K562 (cell line): ENCODE measurements around the gene MON2. TPM values are rescaled to one million over a fixed set of nuclear protein-coding genes. Genes with fewer than 3 reads are reported as not detected.

Source experiments
- ATAC-seq: fragments of 200-7000 bp; cut with Tn5 transposase; 3 replicates; pipeline ENCODE4 v1.9.1; 2020; ENCODE audit warnings: moderate library complexity
- BruUV-seq: library from RNA; stranded (reverse); fragments of 400-500 nt; replicated peaks from 2 replicates; lab custom pipeline; 2021; lab: Mats Ljungman, UMichigan
- CTCF ChIA-PET: fragments of 300-600 bp; formaldehyde crosslinking; extraction: SDS; loops from one replicate; lab custom pipeline; 2021; ENCODE audit warnings: low intra/inter-chr PET ratio; lab: Yijun Ruan, JAX
- POLR2A ChIA-PET: fragments of 300-600, 350-650 bp; sonication (Branson Sonifier 250); formaldehyde crosslinking; extraction: SDS; loops from one replicate; lab custom pipeline; 2021; ENCODE audit warnings: antibody characterized with exemption, inconsistent platforms; lab: Yijun Ruan, JAX
- DNase-seq, 4 experiments: peaks; one replicate each; pipeline versions ENCODE4 v3.0.0 to v3.0.0-alpha.2; 2011 to 2018; ENCODE audit warnings: low spot score in 3 of 4, mixed read lengths in 3 of 4; ENCODE audit errors: extremely low read depth in 1 of 4
- FAIRE-seq: peaks from 2 replicates; lab custom pipeline; 2011; peaks lifted over from hg19 to GRCh38; lab: Jason Lieb, UNC
- H2AFZ ChIP-seq: 2 replicates; pipeline ENCODE4 v1.6.0; 2011; ENCODE audit warnings: low read depth, low read length, control low read depth, inconsistent platforms
- H3K27ac ChIP-seq: fragments of 200-600 bp; 3 replicates; pipeline ENCODE4 v1.8.0; 2011; ENCODE audit warnings: low read depth, mild to moderate bottlenecking, control low read depth, inconsistent platforms, low read length, moderate library complexity, mixed read lengths; ENCODE audit errors: extremely low read depth
- H3K27me3 ChIP-seq, 2 experiments: fragments of 300-600 bp in 1 of 2; 2 replicates in 1 of 2; 3 replicates in 1 of 2; pipeline versions ENCODE4 v1.6.0 to v1.8.0; 2011; ENCODE audit warnings: inconsistent platforms in 2 of 2, low read length in 2 of 2, mild to moderate bottlenecking in 1 of 2, mixed read lengths in 1 of 2, moderate library complexity in 1 of 2; ENCODE audit not compliant: control insufficient read depth in 2 of 2, insufficient read depth in 2 of 2
- H3K36me3 ChIP-seq: fragments of 300-600 bp; 3 replicates; pipeline ENCODE4 v1.8.0; 2011; ENCODE audit warnings: mild to moderate bottlenecking, low read length, inconsistent platforms; ENCODE audit not compliant: control insufficient read depth, insufficient read depth
- H3K4me1 ChIP-seq, 2 experiments: fragments of 200-600 bp in 1 of 2; replicated peaks in 1 of 2; 2 replicates in 1 of 2; 3 replicates in 1 of 2; pipeline versions ENCODE4 v1.5.1 to v1.8.0; 2011; ENCODE audit warnings: inconsistent platforms in 2 of 2, low read length in 2 of 2, mild to moderate bottlenecking in 1 of 2, mixed read lengths in 1 of 2, moderate library complexity in 1 of 2; ENCODE audit not compliant: control insufficient read depth in 2 of 2, insufficient read depth in 2 of 2
- H3K4me2 ChIP-seq: 2 replicates; pipeline ENCODE4 v1.6.1; 2011; ENCODE audit warnings: low read length, control low read depth, inconsistent platforms, mixed read lengths; ENCODE audit not compliant: insufficient read depth
- H3K4me3 ChIP-seq: fragments of 200-600 bp; sonication (generic), shearing (Covaris generic); 2 replicates; pipeline ENCODE4 v1.5.1; 2016; ENCODE audit warnings: control low read depth, inconsistent platforms
- H3K79me2 ChIP-seq: fragments of 200-600 bp; 3 replicates; pipeline ENCODE4 v1.8.0; 2011; ENCODE audit warnings: low read length, inconsistent platforms; ENCODE audit not compliant: control insufficient read depth, insufficient read depth
- H3K9ac ChIP-seq, 2 experiments: 2 replicates each; pipeline versions ENCODE4 v1.6.0 to v1.6.1; 2011; ENCODE audit warnings: low read depth in 2 of 2, low read length in 2 of 2, control low read depth in 1 of 2, inconsistent platforms in 1 of 2, mild to moderate bottlenecking in 1 of 2, mixed read lengths in 1 of 2; ENCODE audit not compliant: insufficient read depth in 1 of 2
- H3K9me1 ChIP-seq: one replicate; pipeline ENCODE4 v1.6.0; 2011; ENCODE audit warnings: inconsistent platforms, mild to moderate bottlenecking, low read length, moderate library complexity; ENCODE audit not compliant: control insufficient read depth, insufficient read depth
- H3K9me3 ChIP-seq: replicated peaks from 2 replicates; pipeline ENCODE4 v1.5.1; 2011; ENCODE audit warnings: low read depth, low read length, inconsistent platforms; ENCODE audit not compliant: control insufficient read depth, insufficient read depth
- H4K20me1 ChIP-seq: replicated peaks from 2 replicates; pipeline ENCODE4 v1.6.1; 2011; ENCODE audit warnings: low read length, inconsistent platforms, mixed read lengths; ENCODE audit not compliant: control insufficient read depth, insufficient read depth
- CBX5 ChIP-seq: IDR thresholded peaks from 2 replicates; pipeline ENCODE4 v1.6.1; 2014; ENCODE audit warnings: low read depth, borderline replicate concordance
- EHMT2 ChIP-seq: fragments of 450-650 bp; IDR thresholded peaks from 2 replicates; pipeline ENCODE4 v1.6.1; 2018; ENCODE audit warnings: antibody characterized with exemption
- ELF4 ChIP-seq: fragments of 450-650 bp; formaldehyde crosslinking; IDR thresholded peaks from 2 replicates; pipeline ENCODE4 v1.4.0; 2022; ENCODE audit warnings: missing genetic modification characterization
- FOXJ3 ChIP-seq: sonication (generic); formaldehyde crosslinking; IDR thresholded peaks from 2 replicates; pipeline ENCODE4 v1.4.0; 2020; ENCODE audit warnings: mild to moderate bottlenecking, missing genetic modification reagents
- HIVEP1 ChIP-seq: fragments of 250-450 bp; sonication (Bioruptor Pico); IDR thresholded peaks from 2 replicates; pipeline ENCODE4 v1.4.0; 2020; ENCODE audit warnings: mild to moderate bottlenecking
- KDM4B ChIP-seq, 2 experiments: fragments of 450-650 bp in 1 of 2; sonication (generic) in 1 of 2; IDR thresholded peaks; 2 replicates each; pipeline ENCODE4 v1.6.1; 2016 to 2017; ENCODE audit warnings: borderline replicate concordance in 2 of 2, antibody characterized with exemption in 1 of 2, low read depth in 1 of 2, mild to moderate bottlenecking in 1 of 2
- NBN ChIP-seq: fragments of 450-650 bp; IDR thresholded peaks from 2 replicates; pipeline ENCODE4 v1.6.1; 2016; ENCODE audit warnings: low read depth, mild to moderate bottlenecking
- XRCC5 ChIP-seq: fragments of 200-400 bp; formaldehyde crosslinking; IDR thresholded peaks from 2 replicates; pipeline ENCODE4 v1.6.1; 2017; ENCODE audit warnings: low read depth, mild to moderate bottlenecking, low read length
- ZFP30 ChIP-seq: fragments of 250-450 bp; sonication (Bioruptor Pico); IDR thresholded peaks from 2 replicates; pipeline ENCODE4 v1.8.0; 2022; ENCODE audit warnings: moderate library complexity, mild to moderate bottlenecking, inconsistent platforms, borderline replicate concordance
- ZNF24 ChIP-seq: fragments of 450-650 bp; IDR thresholded peaks from 2 replicates; pipeline ENCODE4 v1.6.1; 2016
- ZNF445 ChIP-seq: fragments of 250-450 bp; sonication (Bioruptor Pico); IDR thresholded peaks from 2 replicates; pipeline ENCODE4 v1.4.0; 2020; ENCODE audit warnings: low read depth, mild to moderate bottlenecking, moderate library complexity
- ZNF778 ChIP-seq: fragments of 450-650 bp; formaldehyde crosslinking; IDR thresholded peaks from 2 replicates; pipeline ENCODE4 v1.4.0; 2020; ENCODE audit warnings: mild to moderate bottlenecking, moderate library complexity
- WGBS: fragments of 100-300 bp; shearing (Covaris generic); methylation state at CpG from one replicate; pipeline ENCODE4 v1.1.6; 2016; ENCODE audit warnings: low coverage, mixed read lengths; ENCODE audit not compliant: insufficient coverage; ENCODE audit errors: missing lambda C conversion rate; 5-methylcytosine and 5-hydroxymethylcytosine counted together
- in situ Hi-C: fragments of 300-500 bp; cut with MboI; formaldehyde crosslinking; loops from 4 replicates; pipeline ENCODE4 v1.15.0; 2018; ENCODE audit warnings: inconsistent platforms, mixed read lengths
- intact Hi-C: fragments of 100-400 bp; cut with micrococcal nuclease; formaldehyde crosslinking; loops from 2 replicates; pipeline ENCODE4 v1.14.2; 2022
- polyA plus RNA-seq, 8 experiments: library from polyadenylated mRNA; depleted of rRNA in 4 of 8; stranded (reverse) in 5 of 8; unstranded in 3 of 8; fragments of >200 nt; fragmentation: Nextera tagmentation in 2 of 8; fragmentation: Illumina TruSeq in 1 of 8; extraction: Ambion mirVana in 2 of 8; extraction: Trizol in 1 of 8; gene quantifications; 2 replicates each; pipeline versions ENCODE4 v1.2.1 to v1.2.3, GENCODE V29; 2011 to 2014; ENCODE audit warnings: inconsistent platforms in 1 of 8, missing spikeins in 1 of 8
- total RNA-seq, 7 experiments: library from RNA; depleted of rRNA in 6 of 7; stranded (reverse); fragments of >200 nt in 6 of 7; fragmentation: Illumina TruSeq in 2 of 7; extraction: Trizol in 2 of 7; gene quantifications; 2 replicates each; pipeline versions ENCODE4 v1.2.1 to v1.2.3, GENCODE V29; 2011 to 2021; ENCODE audit warnings: low replicate concordance in 1 of 7
- TF ChIP-seq, protein P1 (sequence below): fragments of 250-450 bp; sonication (Bioruptor Pico); IDR thresholded peaks from 2 replicates; pipeline ENCODE4 v1.5.0; 2021; ENCODE audit warnings: mild to moderate bottlenecking, borderline replicate concordance
- TF ChIP-seq, protein P2 (sequence below): IDR thresholded peaks from 3 replicates; pipeline ENCODE4 v1.6.1; 2011; ENCODE audit warnings: borderline replicate concordance, mild to moderate bottlenecking, moderate library complexity; ENCODE audit not compliant: insufficient read length; ENCODE audit errors: extremely low read depth
- TF ChIP-seq, protein P3 (sequence below): sonication (generic); formaldehyde crosslinking; IDR thresholded peaks from 2 replicates; pipeline ENCODE4 v1.8.1; 2023; ENCODE audit warnings: mild to moderate bottlenecking, missing genetic modification reagents

MON2 gene
- total and polyA plus RNA-seq, 9 of the 15 experiments (the other 6 are each of a cell fraction or from before 2014, with no cell fraction given): 3.6 to 31.6 (median 16.8) TPM

DNA sequence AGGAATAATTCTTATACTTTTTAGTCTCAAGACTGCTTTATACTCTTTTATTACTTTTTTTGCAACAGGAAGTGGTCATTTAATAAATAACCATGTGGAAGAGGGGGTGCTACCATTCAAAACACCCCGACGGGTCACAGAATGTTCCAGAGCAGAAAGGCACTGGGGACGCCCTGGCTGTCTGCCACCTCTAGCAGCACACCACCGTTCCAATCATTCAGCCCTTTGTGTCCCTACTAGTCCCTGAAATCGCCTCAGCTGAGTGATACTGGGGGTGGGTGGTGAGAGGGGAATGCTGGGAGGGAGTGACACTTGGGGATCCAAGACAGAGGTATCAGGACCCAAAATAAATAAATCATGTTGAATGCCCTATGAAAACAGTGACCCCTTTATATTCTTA is 52.4 kb downstream of the MON2 start:
- H3K9me1 ChIP-seq: no peaks in the 10 kb centered on the region
- WGBS: 100% methylated on average over 5 of the region's 5 CpGs
- no peaks in the 10 kb centered on the region for H3K4me1 ChIP-seq
- CTCF ChIA-PET: no interaction called here
- H3K9ac ChIP-seq: no peak overlapping the region
- no peak; the same call in 2 of the 3 replicates for ATAC-seq
- no peak overlapping the region for H3K4me3 ChIP-seq
- in situ Hi-C loops: no loop called here
- no peaks in the 10 kb centered on the region for H3K79me2 ChIP-seq
- H3K27ac ChIP-seq: no peak overlapping the region
- no peaks in the 10 kb centered on the region; the same call in 1 of the 2 replicates for H3K9me3 ChIP-seq
- H4K20me1 ChIP-seq: no peaks in the 10 kb centered on the region
- DNase-seq: no peak
- no peak overlapping the region for H3K4me2 ChIP-seq
- intact Hi-C loops: no loop called here
- no peaks in the 10 kb centered on the region for H3K27me3 ChIP-seq
- H3K36me3 ChIP-seq: peaks cover 8% of the 10 kb centered on the region; the same call in 2 of the 3 replicates
- POLR2A ChIA-PET: interaction anchor here (1.6 kb wide), 1 partner anchor 16 kb away, joined by 5 read pairs; no protein-coding TSS in a partner anchor
- H2AFZ ChIP-seq: no peak overlapping the region
- no peak for FAIRE-seq
- BruUV-seq: no TSS peak
- no peak for TF ChIP-seq FOXJ3
- TF ChIP-seq CBX5: no peak
- TF ChIP-seq ZFP30 (CRISPR knock-in tag): no peak
- no peak for TF ChIP-seq ZNF445 (CRISPR knock-in tag)
- TF ChIP-seq NBN: no peak
- TF ChIP-seq ZNF778: no peak
- TF ChIP-seq, protein P1, sequence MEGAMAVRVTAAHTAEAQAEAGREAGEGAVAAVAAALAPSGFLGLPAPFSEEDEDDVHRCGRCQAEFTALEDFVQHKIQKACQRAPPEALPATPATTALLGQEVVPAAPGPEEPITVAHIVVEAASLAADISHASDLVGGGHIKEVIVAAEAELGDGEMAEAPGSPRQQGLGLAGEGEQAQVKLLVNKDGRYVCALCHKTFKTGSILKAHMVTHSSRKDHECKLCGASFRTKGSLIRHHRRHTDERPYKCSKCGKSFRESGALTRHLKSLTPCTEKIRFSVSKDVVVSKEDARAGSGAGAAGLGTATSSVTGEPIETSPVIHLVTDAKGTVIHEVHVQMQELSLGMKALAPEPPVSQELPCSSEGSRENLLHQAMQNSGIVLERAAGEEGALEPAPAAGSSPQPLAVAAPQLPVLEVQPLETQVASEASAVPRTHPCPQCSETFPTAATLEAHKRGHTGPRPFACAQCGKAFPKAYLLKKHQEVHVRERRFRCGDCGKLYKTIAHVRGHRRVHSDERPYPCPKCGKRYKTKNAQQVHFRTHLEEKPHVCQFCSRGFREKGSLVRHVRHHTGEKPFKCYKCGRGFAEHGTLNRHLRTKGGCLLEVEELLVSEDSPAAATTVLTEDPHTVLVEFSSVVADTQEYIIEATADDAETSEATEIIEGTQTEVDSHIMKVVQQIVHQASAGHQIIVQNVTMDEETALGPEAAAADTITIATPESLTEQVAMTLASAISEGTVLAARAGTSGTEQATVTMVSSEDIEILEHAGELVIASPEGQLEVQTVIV: no peak
- TF ChIP-seq, protein P2, sequence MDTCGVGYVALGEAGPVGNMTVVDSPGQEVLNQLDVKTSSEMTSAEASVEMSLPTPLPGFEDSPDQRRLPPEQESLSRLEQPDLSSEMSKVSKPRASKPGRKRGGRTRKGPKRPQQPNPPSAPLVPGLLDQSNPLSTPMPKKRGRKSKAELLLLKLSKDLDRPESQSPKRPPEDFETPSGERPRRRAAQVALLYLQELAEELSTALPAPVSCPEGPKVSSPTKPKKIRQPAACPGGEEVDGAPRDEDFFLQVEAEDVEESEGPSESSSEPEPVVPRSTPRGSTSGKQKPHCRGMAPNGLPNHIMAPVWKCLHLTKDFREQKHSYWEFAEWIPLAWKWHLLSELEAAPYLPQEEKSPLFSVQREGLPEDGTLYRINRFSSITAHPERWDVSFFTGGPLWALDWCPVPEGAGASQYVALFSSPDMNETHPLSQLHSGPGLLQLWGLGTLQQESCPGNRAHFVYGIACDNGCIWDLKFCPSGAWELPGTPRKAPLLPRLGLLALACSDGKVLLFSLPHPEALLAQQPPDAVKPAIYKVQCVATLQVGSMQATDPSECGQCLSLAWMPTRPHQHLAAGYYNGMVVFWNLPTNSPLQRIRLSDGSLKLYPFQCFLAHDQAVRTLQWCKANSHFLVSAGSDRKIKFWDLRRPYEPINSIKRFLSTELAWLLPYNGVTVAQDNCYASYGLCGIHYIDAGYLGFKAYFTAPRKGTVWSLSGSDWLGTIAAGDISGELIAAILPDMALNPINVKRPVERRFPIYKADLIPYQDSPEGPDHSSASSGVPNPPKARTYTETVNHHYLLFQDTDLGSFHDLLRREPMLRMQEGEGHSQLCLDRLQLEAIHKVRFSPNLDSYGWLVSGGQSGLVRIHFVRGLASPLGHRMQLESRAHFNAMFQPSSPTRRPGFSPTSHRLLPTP: no peak
- no peak for TF ChIP-seq HIVEP1 (CRISPR knock-in tag)
- TF ChIP-seq, protein P3, sequence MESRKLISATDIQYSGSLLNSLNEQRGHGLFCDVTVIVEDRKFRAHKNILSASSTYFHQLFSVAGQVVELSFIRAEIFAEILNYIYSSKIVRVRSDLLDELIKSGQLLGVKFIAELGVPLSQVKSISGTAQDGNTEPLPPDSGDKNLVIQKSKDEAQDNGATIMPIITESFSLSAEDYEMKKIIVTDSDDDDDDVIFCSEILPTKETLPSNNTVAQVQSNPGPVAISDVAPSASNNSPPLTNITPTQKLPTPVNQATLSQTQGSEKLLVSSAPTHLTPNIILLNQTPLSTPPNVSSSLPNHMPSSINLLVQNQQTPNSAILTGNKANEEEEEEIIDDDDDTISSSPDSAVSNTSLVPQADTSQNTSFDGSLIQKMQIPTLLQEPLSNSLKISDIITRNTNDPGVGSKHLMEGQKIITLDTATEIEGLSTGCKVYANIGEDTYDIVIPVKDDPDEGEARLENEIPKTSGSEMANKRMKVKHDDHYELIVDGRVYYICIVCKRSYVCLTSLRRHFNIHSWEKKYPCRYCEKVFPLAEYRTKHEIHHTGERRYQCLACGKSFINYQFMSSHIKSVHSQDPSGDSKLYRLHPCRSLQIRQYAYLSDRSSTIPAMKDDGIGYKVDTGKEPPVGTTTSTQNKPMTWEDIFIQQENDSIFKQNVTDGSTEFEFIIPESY (CRISPR knock-in tag): no peak
- TF ChIP-seq ELF4: no peak
- no peak for TF ChIP-seq XRCC5
- TF ChIP-seq KDM4B (IDR thresholded peaks at IDR 0.05; ENCODE audit: borderline replicate concordance in 2 of 2, low read depth in 1 of 2): no peak
- TF ChIP-seq EHMT2: no peak
- TF ChIP-seq ZNF24: no peak
